HFF-Myc (cell line): Measurements from ENCODE around the gene LARGE1.

Experiments
- DNase-seq: peaks from one replicate; pipeline ENCODE4 v3.0.0-alpha.2; 2011; ENCODE audit warnings: low read depth; ENCODE audit errors: extremely low read depth
- H3K4me3 ChIP-seq: replicated peaks from 2 replicates; pipeline ENCODE4 v1.5.1; 2011; ENCODE audit warnings: low read depth, mild to moderate bottlenecking, control low read depth, low read length
- CTCF ChIP-seq: IDR thresholded peaks from 2 replicates; pipeline ENCODE4 v1.5.1; 2012; ENCODE audit warnings: mild to moderate bottlenecking, low read depth, low read length, control low read depth; ENCODE audit errors: missing control alignments

LARGE1 gene

GRCh38 chr22:33854724-33855123, 65.6 kb downstream of the LARGE1 start:
- no peak for TF ChIP-seq CTCF
- DNase-seq, result no peak
- no peak overlapping the region for H3K4me3 ChIP-seq

GRCh38 chr22:33853200-33854097, 66.8 kb downstream of the LARGE1 start:
- DNase-seq, result no peak
- peak overlapping the region; percentile 44 for H3K4me3 ChIP-seq
- TF ChIP-seq CTCF, result no peak

- no peak for TF ChIP-seq CTCF
Observed at GRCh38 chr22:33851821-33852384, 68.4 kb downstream of the LARGE1 start.

GRCh38 chr22:33851240-33851639, 69.0 kb downstream of the LARGE1 start:
- no peak for DNase-seq
- no peak for TF ChIP-seq CTCF
- no peak overlapping the region for H3K4me3 ChIP-seq

More at GRCh38 chr22:33851821-33852384, 68.4 kb downstream of the LARGE1 start:
- DNase-seq, result no peak
- no peak overlapping the region for H3K4me3 ChIP-seq

- no peak overlapping the region for H3K4me3 ChIP-seq
- no peak for DNase-seq
- TF ChIP-seq CTCF, result no peak
Observed at GRCh38 chr22:33850724-33851123, 69.6 kb downstream of the LARGE1 start.

GRCh38 chr22:33850193-33850592, 70.1 kb downstream of the LARGE1 start:
- TF ChIP-seq CTCF, result no peak
- no peak for DNase-seq
- no peak overlapping the region for H3K4me3 ChIP-seq
